GOT3 (cell line): ENCODE measurements around the gene PHF20.
A peak's percentile ranks its signal among the peaks of the same experiment; 100 is the strongest.
"Not testable (repeated sequence)": the region's sequence is repeated elsewhere in the genome, so short reads cannot be mapped to it uniquely, and the experiment has no call there.

Source experiments
- DNase-seq: peaks from one replicate; lab custom pipeline; 2025; ENCODE audit warnings: mixed read lengths; lab: John Stamatoyannopoulos, UW

PHF20 gene

GRCh38 chr20:35934050-35934449, 162.2 kb downstream of the PHF20 start:
- no peak for DNase-seq

- no peak for DNase-seq
These were observed 167.4 kb downstream of the PHF20 start for GRCh38 chr20:35939264-35939663.

- DNase-seq = no peak
These were observed 169.8 kb downstream of the PHF20 start for GRCh38 chr20:35941620-35942019.

- no peak for DNase-seq
These were observed 170.4 kb downstream of the PHF20 start for GRCh38 chr20:35942243-35942642.

GRCh38 chr20:35947489-35947888, 175.7 kb downstream of the PHF20 start:
- no peak for DNase-seq

GRCh38 chr20:35947907-35948306, 176.1 kb downstream of the PHF20 start:
- no peak for DNase-seq

GRCh38 chr20:35950093-35950492, 178.3 kb downstream of the PHF20 start:
- no peak for DNase-seq

GRCh38 chr20:35952080-35952479, 180.3 kb downstream of the PHF20 start:
- not testable (repeated sequence) for DNase-seq

- DNase-seq = no peak
These were observed 180.9 kb downstream of the PHF20 start for GRCh38 chr20:35952480-35953386.

- DNase-seq = no peak
These were observed 181.8 kb downstream of the PHF20 start for GRCh38 chr20:35953387-35954199.

- DNase-seq = peak; percentile 95
These were observed 182.5 kb downstream of the PHF20 start, which contains the start of gene SCAND1 for GRCh38 chr20:35954200-35954906. SCAND1 (minus strand) TSS chr20:35954502; CDS start chr20:35954284, 218 bp downstream.

- no peak for DNase-seq
These were observed 183.1 kb downstream of the PHF20 start for GRCh38 chr20:35954907-35955251.

- DNase-seq = no peak
These were observed 184.8 kb downstream of the PHF20 start for GRCh38 chr20:35956616-35957015.

GRCh38 chr20:35959291-35959690, 187.5 kb downstream of the PHF20 start:
- DNase-seq = not testable (repeated sequence)

- no peak for DNase-seq
These were observed 192.1 kb downstream of the PHF20 start for GRCh38 chr20:35963878-35964277.

- no peak for DNase-seq
These were observed 196.3 kb downstream of the PHF20 start, which contains the start of gene CNBD2 for GRCh38 chr20:35967979-35968640. CNBD2 (plus strand) TSS chr20:35968590; CDS start chr20:35968763, 173 bp downstream.

GRCh38 chr20:35968930-35969329, 197.1 kb downstream of the PHF20 start:
- DNase-seq = no peak

GRCh38 chr20:35971981-35972380, 200.2 kb downstream of the PHF20 start:
- DNase-seq = no peak

- DNase-seq = no peak
These were observed 200.6 kb downstream of the PHF20 start for GRCh38 chr20:35972462-35972861.

GRCh38 chr20:35974256-35974655, 202.4 kb downstream of the PHF20 start:
- no peak for DNase-seq

- no peak for DNase-seq
These were observed 204.0 kb downstream of the PHF20 start for GRCh38 chr20:35975576-35976373.
